ENCODE results near the gene GSDME.

GSDME gene

DNA sequence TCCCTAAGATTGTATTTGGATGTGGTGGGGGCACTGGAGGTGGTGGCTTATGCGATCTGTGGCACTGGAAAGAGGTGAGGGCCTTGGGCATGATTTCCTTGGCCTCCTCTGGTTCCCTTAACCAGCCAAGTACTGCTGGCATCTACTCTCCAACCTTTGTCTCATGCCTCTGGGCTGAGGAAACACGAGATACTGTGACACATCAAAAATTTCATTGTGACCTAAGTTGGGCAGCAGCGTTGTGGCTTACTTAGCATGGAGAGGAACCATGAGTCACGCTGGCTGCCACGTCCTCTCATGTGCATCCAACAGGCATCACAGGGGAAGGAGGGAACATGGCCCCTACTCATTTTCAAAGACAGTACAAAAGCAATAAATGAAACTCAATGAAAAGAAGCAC, 29.7 kb upstream of the GSDME start:
- no peak for DNase-seq (ENCODE audit: low read depth)
- no peak overlapping the region for H3K4me3 ChIP-seq (ENCODE audit: low read depth, low read length)
- TF ChIP-seq, protein P1, sequence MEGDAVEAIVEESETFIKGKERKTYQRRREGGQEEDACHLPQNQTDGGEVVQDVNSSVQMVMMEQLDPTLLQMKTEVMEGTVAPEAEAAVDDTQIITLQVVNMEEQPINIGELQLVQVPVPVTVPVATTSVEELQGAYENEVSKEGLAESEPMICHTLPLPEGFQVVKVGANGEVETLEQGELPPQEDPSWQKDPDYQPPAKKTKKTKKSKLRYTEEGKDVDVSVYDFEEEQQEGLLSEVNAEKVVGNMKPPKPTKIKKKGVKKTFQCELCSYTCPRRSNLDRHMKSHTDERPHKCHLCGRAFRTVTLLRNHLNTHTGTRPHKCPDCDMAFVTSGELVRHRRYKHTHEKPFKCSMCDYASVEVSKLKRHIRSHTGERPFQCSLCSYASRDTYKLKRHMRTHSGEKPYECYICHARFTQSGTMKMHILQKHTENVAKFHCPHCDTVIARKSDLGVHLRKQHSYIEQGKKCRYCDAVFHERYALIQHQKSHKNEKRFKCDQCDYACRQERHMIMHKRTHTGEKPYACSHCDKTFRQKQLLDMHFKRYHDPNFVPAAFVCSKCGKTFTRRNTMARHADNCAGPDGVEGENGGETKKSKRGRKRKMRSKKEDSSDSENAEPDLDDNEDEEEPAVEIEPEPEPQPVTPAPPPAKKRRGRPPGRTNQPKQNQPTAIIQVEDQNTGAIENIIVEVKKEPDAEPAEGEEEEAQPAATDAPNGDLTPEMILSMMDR (IDR thresholded peaks at IDR 0.05; ENCODE audit: control insufficient read depth, extremely low read depth, insufficient read depth): no peak

DNA sequence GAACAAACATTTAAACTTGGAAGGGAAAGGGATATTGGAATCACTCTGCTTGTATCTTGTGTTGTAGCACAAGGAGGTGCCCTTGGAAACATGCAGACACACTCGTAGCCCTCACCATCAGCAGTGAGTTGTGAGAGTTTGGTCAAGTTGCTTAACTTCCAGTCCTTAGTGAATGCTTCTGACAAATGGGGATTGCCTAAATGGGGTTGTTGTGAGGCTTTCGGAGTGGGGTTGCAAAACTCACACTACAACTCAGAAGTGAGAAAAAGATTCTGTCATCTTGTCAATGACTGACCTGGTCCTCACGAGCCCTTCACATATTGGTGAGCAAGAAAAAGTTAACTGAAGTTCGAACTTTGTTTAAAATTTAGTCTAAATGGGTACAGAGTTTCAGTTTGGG, 29.0 kb upstream of the GSDME start:
- no peak for DNase-seq (ENCODE audit: low read depth)
- H3K4me3 ChIP-seq (ENCODE audit: low read depth, low read length): no peak overlapping the region
- TF ChIP-seq, protein P1 (IDR thresholded peaks at IDR 0.05; ENCODE audit: control insufficient read depth, extremely low read depth, insufficient read depth): no peak

DNA sequence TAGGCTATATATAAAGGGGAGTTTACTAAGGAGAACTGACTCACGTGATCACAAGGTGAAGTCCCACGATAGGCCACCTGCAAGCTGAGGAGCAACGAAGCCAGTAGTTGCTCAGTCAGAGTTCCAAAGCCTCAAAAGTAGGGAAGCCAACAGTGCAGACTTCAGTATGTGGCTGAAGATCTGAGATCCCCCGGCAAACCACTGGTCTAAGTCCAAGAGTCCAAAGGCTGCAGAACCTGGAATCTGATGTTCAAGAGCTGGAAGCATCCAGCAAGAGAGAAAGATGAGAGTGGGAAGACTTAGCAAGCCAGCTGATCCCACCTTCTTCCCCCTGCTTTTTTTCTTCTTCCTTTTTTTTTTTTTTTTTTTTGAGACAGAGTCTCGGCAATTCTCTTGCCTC, 27.0 kb upstream of the GSDME start:
- H3K4me3 ChIP-seq (ENCODE audit: low read depth, low read length): no peak overlapping the region
- TF ChIP-seq, protein P1 (IDR thresholded peaks at IDR 0.05; ENCODE audit: control insufficient read depth, extremely low read depth, insufficient read depth): no peak
- no peak for DNase-seq (ENCODE audit: low read depth)

DNA sequence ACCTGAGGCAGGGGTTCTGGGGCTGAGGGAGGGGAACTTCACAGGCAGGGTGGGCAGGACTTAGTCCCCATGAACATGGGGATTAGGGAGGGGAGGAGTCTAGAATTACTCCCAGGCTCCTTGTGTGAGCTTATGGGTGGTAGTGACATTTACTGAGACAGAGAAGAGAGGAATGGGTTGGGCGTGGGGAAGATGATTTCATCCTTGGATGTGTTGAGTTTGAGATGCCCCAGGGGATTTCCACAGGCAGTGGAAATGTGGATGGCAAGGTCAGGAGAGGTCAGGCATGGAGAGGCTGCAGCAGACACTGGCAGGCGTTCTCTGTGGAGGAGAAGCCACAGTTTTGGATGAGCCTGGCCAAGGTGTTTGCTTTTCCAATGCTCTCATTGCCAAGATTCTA, 26.4 kb upstream of the GSDME start:
- TF ChIP-seq, protein P1 (IDR thresholded peaks at IDR 0.05; ENCODE audit: control insufficient read depth, extremely low read depth, insufficient read depth): no peak

DNA sequence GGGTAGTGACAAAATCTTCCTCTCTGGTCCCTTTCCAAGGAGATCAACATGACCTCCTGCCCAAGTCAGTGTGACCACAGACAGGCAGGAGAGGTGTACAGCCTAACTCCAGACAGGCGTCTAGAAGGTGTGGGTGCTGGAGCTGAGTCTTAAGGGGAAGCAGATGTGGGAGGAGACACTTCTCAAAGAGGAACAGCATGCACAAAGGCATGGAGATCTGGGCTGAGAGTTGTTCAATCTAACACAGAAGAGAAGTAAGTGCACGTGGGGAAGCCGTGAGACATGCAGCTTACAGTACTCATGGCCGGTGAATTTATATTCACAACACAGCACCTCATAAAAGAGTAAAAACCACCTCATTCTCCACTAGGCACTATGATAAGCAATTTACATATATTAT, 23.8 kb upstream of the GSDME start:
- DNase-seq (ENCODE audit: low read depth): no peak
- TF ChIP-seq, protein P1 (IDR thresholded peaks at IDR 0.05; ENCODE audit: control insufficient read depth, extremely low read depth, insufficient read depth): no peak

More for the DNA sequence above, 26.4 kb upstream of the GSDME start:
- no peak for DNase-seq (ENCODE audit: low read depth)
- H3K4me3 ChIP-seq (ENCODE audit: low read depth, low read length): no peak overlapping the region

DNA sequence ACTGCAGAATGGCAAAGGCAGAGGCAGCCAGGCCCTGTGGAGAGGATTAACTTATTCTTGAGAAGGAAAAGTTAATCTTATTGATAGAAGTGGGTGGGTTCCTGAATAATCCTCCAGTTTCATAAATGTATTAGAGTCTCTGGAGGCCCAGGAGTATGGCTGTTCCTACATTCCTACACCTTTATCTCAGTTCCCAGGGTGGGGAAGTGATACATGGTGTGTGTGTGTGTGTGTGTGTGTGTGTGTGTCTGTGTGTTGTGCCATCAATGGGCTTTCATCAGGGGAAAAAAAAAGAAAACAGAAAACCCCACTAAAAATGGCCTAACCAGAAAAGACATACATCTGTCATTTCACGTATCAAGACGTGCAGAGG, 22.0 kb upstream of the GSDME start:
- H3K4me3 ChIP-seq (ENCODE audit: low read depth, low read length): no peak overlapping the region
- no peak for DNase-seq (ENCODE audit: low read depth)
- TF ChIP-seq, protein P1 (IDR thresholded peaks at IDR 0.05; ENCODE audit: control insufficient read depth, extremely low read depth, insufficient read depth): no peak

More for the DNA sequence above, 23.8 kb upstream of the GSDME start:
- H3K4me3 ChIP-seq (ENCODE audit: low read depth, low read length): no peak overlapping the region

DNA sequence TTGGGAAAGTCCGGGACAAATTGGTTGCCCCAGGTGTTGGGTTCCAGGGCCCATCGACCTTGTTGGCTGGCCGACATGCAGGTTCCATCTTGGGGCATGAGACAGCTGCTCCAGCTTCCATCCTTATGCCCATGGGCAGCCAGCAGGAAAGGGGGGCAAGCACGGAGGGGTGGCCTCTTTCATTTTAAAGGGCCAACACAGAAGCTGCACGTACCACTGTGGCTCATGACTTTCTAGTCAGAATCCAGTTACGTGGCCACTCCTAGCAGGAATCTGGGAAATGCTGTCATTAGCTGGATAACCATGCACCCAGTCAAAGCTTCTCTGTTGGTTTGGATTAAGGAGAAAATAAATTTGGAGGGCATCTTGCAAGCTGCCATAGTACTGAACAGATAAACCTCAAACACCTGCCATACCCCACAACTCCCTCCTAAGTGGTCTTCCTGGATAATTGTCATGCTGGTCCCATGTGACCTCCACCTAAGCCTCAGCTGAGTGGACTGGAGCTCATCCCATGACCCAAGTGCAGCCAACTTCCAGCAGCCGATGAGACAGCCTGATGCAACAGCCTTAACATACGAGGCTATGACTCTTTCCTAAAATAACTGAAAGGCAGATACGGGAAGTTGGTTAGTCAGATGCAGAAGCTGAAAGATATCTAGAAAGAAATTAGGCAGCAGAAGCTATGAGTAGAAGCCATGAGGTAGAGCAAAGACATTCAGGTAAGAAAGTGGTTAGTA, 21.4 kb upstream of the GSDME start:
- no peak overlapping the region for H3K4me3 ChIP-seq (ENCODE audit: low read depth, low read length)
- TF ChIP-seq, protein P1 (IDR thresholded peaks at IDR 0.05; ENCODE audit: control insufficient read depth, extremely low read depth, insufficient read depth): no peak

More for the DNA sequence above, 21.4 kb upstream of the GSDME start:
- DNase-seq (ENCODE audit: low read depth): no peak

All from LNCaP clone FGC (cell line).